ENCODE measurements around the gene SCAF1. TPM values are rescaled to one million over a fixed set of nuclear protein-coding genes. Genes with fewer than 3 reads are reported as not detected.

Gene SCAF1
- total and polyA plus RNA-seq, 2 of the 13 experiments (the other 11 are each of a cell fraction or from before 2014, with no cell fraction given) = 3.3 to 6.1 TPM

GRCh38 chr19:49676784-49677230, 34.8 kb downstream of the SCAF1 start (continued):
- TF ChIP-seq NFAT5 (CRISPR knock-in tag; IDR thresholded peaks at IDR 0.05) (no peak), GMEB1 (CRISPR knock-in tag; IDR thresholded peaks at IDR 0.05; ENCODE audit: borderline replicate concordance) (peak; percentile 50; the same call in 1 of the 2 replicates), HMG20B (CRISPR knock-in tag; conservative IDR thresholded peaks at IDR 0.05) (no peak), CEBPB (IDR thresholded peaks at IDR 0.05; ENCODE audit: borderline replicate concordance, low read depth, low read length) (peak; percentile 70; the same call in 1 of the 2 replicates), MLXIP (CRISPR knock-in tag; IDR thresholded peaks at IDR 0.05; ENCODE audit: borderline replicate concordance) (no peak), IRF2 (CRISPR knock-in tag; IDR thresholded peaks at IDR 0.05) (no peak), ZNF543 (CRISPR knock-in tag; IDR thresholded peaks at IDR 0.05) (no peak), CHD2 (IDR thresholded peaks at IDR 0.05; ENCODE audit: low read depth, low read length) (peak; percentile 67), GATAD2A (CRISPR knock-in tag; IDR thresholded peaks at IDR 0.05) (no peak), ZNF576 (CRISPR knock-in tag; IDR thresholded peaks at IDR 0.05) (no peak), NFIB (CRISPR knock-in tag; IDR thresholded peaks at IDR 0.05; ENCODE audit: borderline replicate concordance) (no peak), ZNF350 (CRISPR knock-in tag; IDR thresholded peaks at IDR 0.05; ENCODE audit: borderline replicate concordance, low read depth) (no peak; the same call in 1 of the 2 replicates), SP2 (CRISPR knock-in tag; IDR thresholded peaks at IDR 0.05) (peak; percentile 97), NFYC (CRISPR knock-in tag; IDR thresholded peaks at IDR 0.05) (peak; percentile 86), SP4 (CRISPR knock-in tag; IDR thresholded peaks at IDR 0.05) (peak; percentile 98), ZNF597 (CRISPR knock-in tag; IDR thresholded peaks at IDR 0.05) (no peak)
- TF ChIP-seq, protein P1, sequence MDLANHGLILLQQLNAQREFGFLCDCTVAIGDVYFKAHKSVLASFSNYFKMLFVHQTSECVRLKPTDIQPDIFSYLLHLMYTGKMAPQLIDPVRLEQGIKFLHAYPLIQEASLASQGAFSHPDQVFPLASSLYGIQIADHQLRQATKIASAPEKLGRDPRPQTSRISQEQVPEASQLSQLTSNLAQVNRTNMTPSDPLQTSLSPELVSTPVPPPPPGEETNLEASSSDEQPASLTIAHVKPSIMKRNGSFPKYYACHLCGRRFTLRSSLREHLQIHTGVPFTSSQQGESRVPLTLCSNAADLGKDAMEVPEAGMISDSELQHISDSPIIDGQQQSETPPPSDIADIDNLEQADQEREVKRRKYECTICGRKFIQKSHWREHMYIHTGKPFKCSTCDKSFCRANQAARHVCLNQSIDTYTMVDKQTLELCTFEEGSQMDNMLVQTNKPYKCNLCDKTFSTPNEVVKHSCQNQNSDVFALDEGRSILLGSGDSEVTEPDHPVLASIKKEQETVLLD (CRISPR knock-in tag; IDR thresholded peaks at IDR 0.05; ENCODE audit: low read depth) = no peak

Measured in HepG2 (cell line).